Measurements from ENCODE around the gene LGALSL. TPM values are rescaled to one million over a fixed set of nuclear protein-coding genes. Genes with fewer than 3 reads are reported as not detected.
A peak's percentile ranks its signal among the peaks of the same experiment; 100 is the strongest.

LGALSL gene
- total and polyA plus RNA-seq, 9 of the 15 experiments (the other 6 are each of a cell fraction or from before 2014, with no cell fraction given): 0.04 to 0.29 (median 0.14) TPM; not detected in 3

- peak; percentile 80 to 91 (median 86) for TF ChIP-seq CTCF (IDR thresholded peaks at IDR 0.05 in 2 of 3, conservative IDR thresholded peaks at IDR 0.05 in 1 of 3; ENCODE audit: insufficient read depth in 2 of 3, low read depth in 1 of 3, low read length in 3 of 3)
- TF ChIP-seq SRF (CRISPR knock-in tag; IDR thresholded peaks at IDR 0.05): no peak
- no peak for TF ChIP-seq ZKSCAN8 (CRISPR knock-in tag; IDR thresholded peaks at IDR 0.05)
- TF ChIP-seq NELFE (IDR thresholded peaks at IDR 0.05; ENCODE audit: insufficient read depth, insufficient read length): no peak
- no peak for TF ChIP-seq ZNF280A (IDR thresholded peaks at IDR 0.05; ENCODE audit: low read depth, partially characterized antibody)
- TF ChIP-seq NFIC (IDR thresholded peaks at IDR 0.05): peak; percentile 76
- no peak for TF ChIP-seq ZBTB8A (IDR thresholded peaks at IDR 0.05; ENCODE audit: partially characterized antibody)
- TF ChIP-seq ETV5 (CRISPR knock-in tag; IDR thresholded peaks at IDR 0.05; ENCODE audit: low read depth): no peak
- no peak for TF ChIP-seq JUN (IDR thresholded peaks at IDR 0.05; ENCODE audit: borderline replicate concordance, low read depth, low read length)
- TF ChIP-seq JUN (CRISPR knock-in tag; IDR thresholded peaks at IDR 0.05; ENCODE audit: borderline replicate concordance): no peak
- no peak for TF ChIP-seq ASH1L (IDR thresholded peaks at IDR 0.05; ENCODE audit: borderline replicate concordance, low read depth, partially characterized antibody)
- TF ChIP-seq SMAD2 (IDR thresholded peaks at IDR 0.05; ENCODE audit: low read depth, low read length): no peak
- no peak for TF ChIP-seq ZNF778 (CRISPR knock-in tag; IDR thresholded peaks at IDR 0.05)
- no peak for TF ChIP-seq HMG20A (CRISPR knock-in tag; conservative IDR thresholded peaks at IDR 0.05)
- no peak for TF ChIP-seq EZH2 (IDR thresholded peaks at IDR 0.05; ENCODE audit: borderline replicate concordance, low read depth, low read length)
- no peak for TF ChIP-seq NCOA2 (IDR thresholded peaks at IDR 0.05; ENCODE audit: partially characterized antibody in 2 of 2)
- TF ChIP-seq GATAD2A (IDR thresholded peaks at IDR 0.05): no peak
- TF ChIP-seq DEAF1 (CRISPR knock-in tag; IDR thresholded peaks at IDR 0.05): peak; percentile 83
- no peak for TF ChIP-seq ZSCAN29 (IDR thresholded peaks at IDR 0.05)
- no peak for TF ChIP-seq MLLT1 (IDR thresholded peaks at IDR 0.05)
- no peak for TF ChIP-seq CBFA2T3 (IDR thresholded peaks at IDR 0.05)
- no peak for TF ChIP-seq TGIF2 (CRISPR knock-in tag; IDR thresholded peaks at IDR 0.05)
- no peak for TF ChIP-seq NR3C1 (CRISPR knock-in tag; IDR thresholded peaks at IDR 0.05)
These were observed 34.4 kb downstream of the LGALSL start (continued) for GRCh38 chr2:64488050-64488974.

Data from K562 (cell line).